ENCODE results near the gene RP2. TPM values are rescaled to one million over a fixed set of nuclear protein-coding genes. Genes with fewer than 3 reads are reported as not detected.
A peak's percentile ranks its signal among the peaks of the same experiment; 100 is the strongest.

Gene RP2
- total RNA-seq, 6 experiments from 2014 or later, result 4.0 to 8.4 (median 6.4) TPM

DNA sequence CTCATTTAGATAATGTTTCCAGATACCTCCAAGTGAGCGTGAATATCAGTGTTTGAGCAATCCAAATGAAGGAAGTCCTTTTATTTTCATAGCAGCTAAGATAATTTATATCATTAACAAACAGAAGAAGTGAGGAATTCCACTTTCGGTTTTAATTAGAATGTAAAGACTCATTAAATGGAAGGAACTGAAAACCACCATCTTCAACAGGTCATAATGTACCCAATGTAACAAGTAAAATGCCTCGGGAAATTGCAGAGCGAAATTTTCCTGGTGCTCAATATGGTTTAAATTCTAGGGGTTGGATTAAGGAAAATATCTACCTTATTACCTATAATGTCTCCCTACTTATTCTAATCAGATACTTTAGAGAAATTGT lies 44.0 kb upstream of the RP2 start:
- Histone ChIP-seq H3K36me3 (no peaks in the 10 kb centered on the region), H3K4me3 (no peak overlapping the region), H3K4me1 (peaks cover 0 to 5% (median 0%) of the 10 kb centered on the region in 4 donors), H3K27me3 (peaks cover 0 to 1% of the 10 kb centered on the region in 2 donors), H3K27ac (peak overlapping the region in 2 of 3 donors; percentile 24 to 45), H3K9me3 (no peaks in the 10 kb centered on the region)
- 44% methylated on average over 4 of the region's 4 CpGs for WGBS (ENCODE audit: insufficient coverage, low coverage, low lambda C conversion rate, missing lambda C conversion rate)
- TF ChIP-seq, protein P1, sequence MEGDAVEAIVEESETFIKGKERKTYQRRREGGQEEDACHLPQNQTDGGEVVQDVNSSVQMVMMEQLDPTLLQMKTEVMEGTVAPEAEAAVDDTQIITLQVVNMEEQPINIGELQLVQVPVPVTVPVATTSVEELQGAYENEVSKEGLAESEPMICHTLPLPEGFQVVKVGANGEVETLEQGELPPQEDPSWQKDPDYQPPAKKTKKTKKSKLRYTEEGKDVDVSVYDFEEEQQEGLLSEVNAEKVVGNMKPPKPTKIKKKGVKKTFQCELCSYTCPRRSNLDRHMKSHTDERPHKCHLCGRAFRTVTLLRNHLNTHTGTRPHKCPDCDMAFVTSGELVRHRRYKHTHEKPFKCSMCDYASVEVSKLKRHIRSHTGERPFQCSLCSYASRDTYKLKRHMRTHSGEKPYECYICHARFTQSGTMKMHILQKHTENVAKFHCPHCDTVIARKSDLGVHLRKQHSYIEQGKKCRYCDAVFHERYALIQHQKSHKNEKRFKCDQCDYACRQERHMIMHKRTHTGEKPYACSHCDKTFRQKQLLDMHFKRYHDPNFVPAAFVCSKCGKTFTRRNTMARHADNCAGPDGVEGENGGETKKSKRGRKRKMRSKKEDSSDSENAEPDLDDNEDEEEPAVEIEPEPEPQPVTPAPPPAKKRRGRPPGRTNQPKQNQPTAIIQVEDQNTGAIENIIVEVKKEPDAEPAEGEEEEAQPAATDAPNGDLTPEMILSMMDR (IDR thresholded peaks at IDR 0.05), result no peak
- TF ChIP-seq POLR2A (IDR thresholded peaks at IDR 0.05), result no peak
- ATAC-seq, result no peak
- intact Hi-C loops (cut with DNase I), result no loop called here
- no peak for DNase-seq

DNA sequence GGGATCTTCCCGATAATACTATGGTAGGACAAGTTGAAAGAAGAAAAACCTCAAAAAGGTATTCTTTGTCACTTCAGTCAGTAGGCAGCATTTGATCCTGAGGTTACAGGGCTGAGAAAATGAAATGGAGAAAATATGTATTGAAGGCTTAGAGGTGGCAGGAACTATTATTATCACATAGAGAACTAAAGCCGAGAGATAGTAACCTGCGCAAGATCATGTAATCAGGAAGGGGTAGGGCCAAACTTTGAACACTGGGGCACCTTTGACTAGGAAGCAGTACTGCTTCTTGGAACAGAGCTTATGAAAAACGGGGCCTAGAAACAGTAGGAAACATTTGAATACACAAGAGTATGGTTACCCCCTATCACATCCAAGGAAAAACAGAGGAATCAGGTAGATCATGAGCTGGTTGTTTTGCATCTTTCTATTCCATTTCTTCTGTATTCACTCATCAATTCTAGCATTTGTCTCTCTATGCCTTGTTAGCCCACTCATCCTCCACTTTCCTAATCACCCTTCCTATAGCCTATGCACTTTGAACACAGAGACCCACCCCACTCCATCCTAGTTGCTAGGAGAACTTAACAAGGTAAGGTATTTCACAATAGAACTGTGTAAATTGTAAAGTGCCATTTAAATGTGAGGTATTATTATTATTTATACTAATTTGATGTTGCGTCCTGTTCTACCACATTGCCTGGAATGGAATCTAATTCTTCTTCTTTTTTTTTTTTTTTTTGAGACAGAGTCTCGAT lies 43.3 kb upstream of the RP2 start:
- Histone ChIP-seq H3K4me1 (peaks cover 0 to 5% (median 0%) of the 10 kb centered on the region in 4 donors), H3K27me3 (peaks cover 0 to 4% of the 10 kb centered on the region in 2 donors), H3K9me3 (no peaks in the 10 kb centered on the region), H3K36me3 (no peaks in the 10 kb centered on the region), H3K4me3 (no peak overlapping the region), H3K27ac (no peak overlapping the region)
- ATAC-seq, result no peak
- TF ChIP-seq, protein P1 (IDR thresholded peaks at IDR 0.05), result no peak
- TF ChIP-seq POLR2A (IDR thresholded peaks at IDR 0.05), result no peak
- WGBS (ENCODE audit: insufficient coverage, low coverage, low lambda C conversion rate, missing lambda C conversion rate), result 48% methylated on average over 6 of the region's 6 CpGs
- DNase-seq, result no peak
- intact Hi-C loops (cut with DNase I), result no loop called here

DNA sequence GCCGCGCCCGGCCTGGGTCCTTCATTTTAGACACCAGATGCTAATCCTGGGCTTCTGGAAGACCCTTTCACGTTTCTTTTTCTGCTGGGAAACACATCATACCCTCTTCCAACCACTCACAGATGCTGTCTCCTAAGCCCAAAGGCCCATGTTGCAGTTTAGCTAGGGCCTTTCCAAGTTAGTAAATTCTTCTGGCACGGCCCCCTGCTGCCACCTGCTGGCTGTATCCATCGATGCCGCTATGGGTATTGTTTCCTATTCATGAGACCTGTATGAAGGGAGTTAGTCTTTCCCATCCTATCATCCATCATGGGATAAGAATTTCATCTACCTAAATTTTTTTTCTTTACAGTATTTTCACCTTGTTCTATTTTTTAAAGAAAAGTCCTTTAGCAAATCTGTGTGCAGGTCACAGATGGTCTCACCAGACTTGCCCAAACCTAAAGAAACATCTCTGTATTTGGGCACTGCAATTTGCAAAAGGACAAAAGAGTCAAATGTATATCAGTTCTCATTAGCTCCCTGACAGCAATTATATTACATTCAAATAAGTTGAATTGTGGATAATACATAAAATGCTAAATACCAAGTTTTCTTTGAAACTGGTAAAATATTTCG lies 40.2 kb upstream of the RP2 start:
- Histone ChIP-seq H3K4me1 (peaks cover 0 to 5% (median 0%) of the 10 kb centered on the region in 4 donors), H3K9me3 (no peaks in the 10 kb centered on the region), H3K4me3 (no peak overlapping the region), H3K27me3 (peaks cover 0 to 4% of the 10 kb centered on the region in 2 donors), H3K36me3 (no peaks in the 10 kb centered on the region), H3K27ac (no peak overlapping the region)
- DNase-seq (peak; percentile 73 to 78 (median 74)), ATAC-seq (peak; percentile 90 to 95 (median 94))
- TF ChIP-seq, protein P1 (IDR thresholded peaks at IDR 0.05), result peak; percentile 76 to 90 (median 86)
- TF ChIP-seq POLR2A (IDR thresholded peaks at IDR 0.05), result no peak
- intact Hi-C loops (cut with DNase I), result no loop called here
- WGBS (ENCODE audit: insufficient coverage, low coverage, low lambda C conversion rate, missing lambda C conversion rate), result 14% methylated on average over 5 of the region's 8 CpGs

DNA sequence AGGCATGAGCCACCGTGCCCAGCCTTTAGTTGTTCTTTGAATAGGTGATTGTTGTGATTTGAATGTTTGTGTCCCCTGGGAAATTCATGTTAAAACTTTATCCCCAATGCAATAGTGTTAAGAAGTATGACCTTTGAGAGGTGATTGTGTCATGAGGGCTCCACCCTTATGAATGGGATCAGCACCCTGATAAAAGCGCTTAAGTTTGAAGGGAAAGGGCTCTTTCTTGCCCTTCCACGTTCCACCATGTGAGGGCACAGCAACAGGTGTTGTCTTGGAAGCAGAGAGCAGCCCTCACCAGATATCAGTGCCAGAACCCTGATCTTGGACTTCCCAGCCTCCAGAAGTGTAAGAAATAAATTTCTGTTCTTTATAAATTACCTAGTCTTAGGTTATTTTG lies 33.7 kb upstream of the RP2 start:
- H3K27ac ChIP-seq, result no peak overlapping the region
- WGBS (ENCODE audit: insufficient coverage, low coverage, low lambda C conversion rate, missing lambda C conversion rate), result 34% methylated on average over 3 of the region's 3 CpGs
- no peak overlapping the region for H3K4me3 ChIP-seq
- DNase-seq (no peak), ATAC-seq (peak; percentile 52 to 81 (median 76))
- no peaks in the 10 kb centered on the region for H3K9me3 ChIP-seq
- intact Hi-C loops (cut with DNase I), result no loop called here
- H3K4me1 ChIP-seq, result no peaks in the 10 kb centered on the region
- H3K27me3 ChIP-seq, result peaks cover 0 to under 1% of the 10 kb centered on the region in 2 donors
- TF ChIP-seq, protein P1 (IDR thresholded peaks at IDR 0.05), result peak; percentile 23 to 33 (median 28)
- TF ChIP-seq POLR2A (IDR thresholded peaks at IDR 0.05), result no peak
- no peaks in the 10 kb centered on the region for H3K36me3 ChIP-seq

Measured in right lobe of liver (tissue), 6 donors.